NT2/D1 (cell line): ENCODE data around the gene MYBPC1.

Source experiments
- YY1 ChIP-seq: IDR thresholded peaks from 2 replicates; pipeline ENCODE4 v1.6.1; 2011; ENCODE audit not compliant: insufficient read length, insufficient read depth
- ZNF274 ChIP-seq: IDR thresholded peaks from 2 replicates; pipeline ENCODE4 v1.6.1; 2011; ENCODE audit warnings: mild to moderate bottlenecking, low read depth, low read length

DNA sequence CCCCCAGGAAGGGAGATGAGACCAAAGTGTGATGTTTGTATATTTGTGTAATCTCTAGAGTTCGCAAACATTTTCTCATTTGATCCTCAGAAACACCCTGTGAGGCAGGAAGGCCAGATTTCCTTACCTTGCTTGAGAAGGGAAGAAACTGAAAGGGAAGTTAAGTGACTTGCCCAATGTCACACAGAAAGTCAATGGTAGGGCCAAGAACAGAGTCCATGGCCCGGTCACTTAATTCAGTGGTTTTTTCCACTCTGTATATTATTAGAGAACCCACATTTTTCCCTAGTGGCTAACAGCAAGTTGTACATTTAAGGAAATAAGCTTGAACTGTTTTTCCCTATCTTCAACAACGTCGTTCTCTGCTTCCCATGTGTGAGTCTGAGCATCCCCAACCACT is 77.1 kb downstream of the MYBPC1 start:
- TF ChIP-seq YY1: no peak
- TF ChIP-seq ZNF274: no peak
